Measurements from ENCODE around the gene IPO9.

DNA sequence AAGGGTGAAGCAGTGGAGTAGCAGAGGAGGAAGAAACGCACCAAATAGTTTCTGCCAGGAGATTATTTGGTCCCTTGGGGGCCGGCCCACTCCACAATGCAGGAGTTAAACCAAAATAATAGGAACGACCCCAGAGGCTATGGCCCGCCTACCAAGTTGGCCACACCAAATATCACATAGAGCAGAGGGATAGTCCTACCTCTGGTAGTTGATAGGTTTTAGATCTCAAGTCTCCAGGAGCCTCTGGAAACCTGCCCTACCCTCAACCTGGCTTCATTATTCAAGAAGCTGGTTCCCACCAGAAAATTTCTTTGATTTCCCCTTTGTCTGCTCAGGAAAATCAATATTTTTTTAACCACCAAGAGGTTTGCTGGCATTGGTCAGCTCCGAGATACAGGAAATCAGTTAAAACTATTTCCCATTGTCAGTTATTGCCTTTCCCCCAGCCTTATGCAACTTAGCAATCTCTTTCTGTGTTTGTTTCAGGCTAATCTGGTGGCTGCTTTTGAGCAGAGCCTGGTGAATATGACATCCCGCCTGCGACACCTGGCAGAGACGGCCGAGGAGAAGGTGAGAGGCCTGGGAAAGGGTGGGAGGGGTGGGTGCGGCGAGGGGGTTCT is 35.5 kb upstream of the IPO9 start:
- TF ChIP-seq, protein P1, sequence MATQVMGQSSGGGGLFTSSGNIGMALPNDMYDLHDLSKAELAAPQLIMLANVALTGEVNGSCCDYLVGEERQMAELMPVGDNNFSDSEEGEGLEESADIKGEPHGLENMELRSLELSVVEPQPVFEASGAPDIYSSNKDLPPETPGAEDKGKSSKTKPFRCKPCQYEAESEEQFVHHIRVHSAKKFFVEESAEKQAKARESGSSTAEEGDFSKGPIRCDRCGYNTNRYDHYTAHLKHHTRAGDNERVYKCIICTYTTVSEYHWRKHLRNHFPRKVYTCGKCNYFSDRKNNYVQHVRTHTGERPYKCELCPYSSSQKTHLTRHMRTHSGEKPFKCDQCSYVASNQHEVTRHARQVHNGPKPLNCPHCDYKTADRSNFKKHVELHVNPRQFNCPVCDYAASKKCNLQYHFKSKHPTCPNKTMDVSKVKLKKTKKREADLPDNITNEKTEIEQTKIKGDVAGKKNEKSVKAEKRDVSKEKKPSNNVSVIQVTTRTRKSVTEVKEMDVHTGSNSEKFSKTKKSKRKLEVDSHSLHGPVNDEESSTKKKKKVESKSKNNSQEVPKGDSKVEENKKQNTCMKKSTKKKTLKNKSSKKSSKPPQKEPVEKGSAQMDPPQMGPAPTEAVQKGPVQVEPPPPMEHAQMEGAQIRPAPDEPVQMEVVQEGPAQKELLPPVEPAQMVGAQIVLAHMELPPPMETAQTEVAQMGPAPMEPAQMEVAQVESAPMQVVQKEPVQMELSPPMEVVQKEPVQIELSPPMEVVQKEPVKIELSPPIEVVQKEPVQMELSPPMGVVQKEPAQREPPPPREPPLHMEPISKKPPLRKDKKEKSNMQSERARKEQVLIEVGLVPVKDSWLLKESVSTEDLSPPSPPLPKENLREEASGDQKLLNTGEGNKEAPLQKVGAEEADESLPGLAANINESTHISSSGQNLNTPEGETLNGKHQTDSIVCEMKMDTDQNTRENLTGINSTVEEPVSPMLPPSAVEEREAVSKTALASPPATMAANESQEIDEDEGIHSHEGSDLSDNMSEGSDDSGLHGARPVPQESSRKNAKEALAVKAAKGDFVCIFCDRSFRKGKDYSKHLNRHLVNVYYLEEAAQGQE (IDR thresholded peaks at IDR 0.05; ENCODE audit: insufficient read depth in 1 of 2, low read depth in 2 of 2, low read length in 2 of 2): no peak
- TF ChIP-seq TAF1 (IDR thresholded peaks at IDR 0.05; ENCODE audit: borderline replicate concordance, insufficient read depth, low read length) (no peak), POLR2AphosphoS5 (IDR thresholded peaks at IDR 0.05; ENCODE audit: low read depth, low read length) (no peak), SIN3A (IDR thresholded peaks at IDR 0.05; ENCODE audit: borderline replicate concordance, insufficient read depth, low read length) (no peak), FOXP2 (optimal IDR thresholded peaks at IDR 0.05; ENCODE audit: borderline replicate concordance, extremely low read depth, extremely low read length, insufficient read depth) (no peak)
